ENCODE measurements around the gene EFNA5. TPM values are rescaled to one million over a fixed set of nuclear protein-coding genes. Genes with fewer than 3 reads are reported as not detected.

The EFNA5 gene
- total RNA-seq, 1 experiment from 2014 or later: 0.22 TPM

- DNase-seq (ENCODE audit: low read depth, low spot score) (no peak), ATAC-seq (no peak)
- no peaks in the 10 kb centered on the region for H3K79me2 ChIP-seq (ENCODE audit: insufficient read depth, low read length)
- no peak overlapping the region for H3K4me2 ChIP-seq (ENCODE audit: low read length)
- RAD21 ChIA-PET (ENCODE audit: low non-redundant PET in 1 of 2, low total read pairs in 2 of 2, uncharacterized antibody in 2 of 2, unreplicated experiment in 2 of 2): no interaction called here
- H3K9me2 ChIP-seq (ENCODE audit: insufficient read depth): no peaks in the 10 kb centered on the region
- H2AFZ ChIP-seq (ENCODE audit: low read depth, low read length, poor library complexity, severe bottlenecking): no peak overlapping the region
- CTCF ChIA-PET: no interaction called here
- H3K27ac ChIP-seq (ENCODE audit: low read depth, low read length): no peak overlapping the region
- no TSS peak for BruUV-seq (replicated peaks)
- H3K4me1 ChIP-seq (ENCODE audit: control insufficient read depth in 1 of 2, insufficient read depth in 2 of 2, low read length in 2 of 2): no peaks in the 10 kb centered on the region
- no peak overlapping the region for H3K9ac ChIP-seq (ENCODE audit: low read length)
- intact Hi-C loops (cut with micrococcal nuclease): no loop called here
- H3K27me3 ChIP-seq (ENCODE audit: insufficient read depth, low read length): no peaks in the 10 kb centered on the region
- no peak for TF ChIP-seq MAX (IDR thresholded peaks at IDR 0.05)
- no peak for TF ChIP-seq ZFX (IDR thresholded peaks at IDR 0.05)
- TF ChIP-seq CTCF (IDR thresholded peaks at IDR 0.05 in 2 of 3, conservative IDR thresholded peaks at IDR 0.05 in 1 of 3; ENCODE audit: borderline replicate concordance in 1 of 3, insufficient read depth in 1 of 3, low read depth in 2 of 3, low read length in 2 of 3): no peak
- TF ChIP-seq SIN3A (IDR thresholded peaks at IDR 0.05; ENCODE audit: low read depth): no peak
- TF ChIP-seq CBX3 (IDR thresholded peaks at IDR 0.05; ENCODE audit: low read depth): no peak
- TF ChIP-seq YY1 (IDR thresholded peaks at IDR 0.05; ENCODE audit: extremely low read depth, insufficient replicate concordance, low read depth, low read length): no peak
- TF ChIP-seq REST (IDR thresholded peaks at IDR 0.05; ENCODE audit: low read depth): no peak
- no peak for TF ChIP-seq POLR2AphosphoS5 (IDR thresholded peaks at IDR 0.05; ENCODE audit: low read depth, low read length)
- no peak for TF ChIP-seq SP1 (IDR thresholded peaks at IDR 0.05; ENCODE audit: low read depth)
- no peak for TF ChIP-seq EZH2phosphoT487 (IDR thresholded peaks at IDR 0.05; ENCODE audit: borderline replicate concordance)
- no peak for TF ChIP-seq SRF (IDR thresholded peaks at IDR 0.05; ENCODE audit: low read depth)
- TF ChIP-seq FOSL1 (IDR thresholded peaks at IDR 0.05; ENCODE audit: low read depth): no peak
- no peak for TF ChIP-seq ZBTB33 (IDR thresholded peaks at IDR 0.05; ENCODE audit: extremely low read depth, insufficient replicate concordance, low read length)
- no peak for TF ChIP-seq TCF7L2 (IDR thresholded peaks at IDR 0.05; ENCODE audit: borderline replicate concordance, extremely low read depth, insufficient read depth, insufficient read length)
- no peak for TF ChIP-seq POLR2A (IDR thresholded peaks at IDR 0.05; ENCODE audit: borderline replicate concordance, extremely low read depth, insufficient read depth, insufficient read length)
- TF ChIP-seq CEBPB (IDR thresholded peaks at IDR 0.05; ENCODE audit: low read depth): no peak
- TF ChIP-seq ATF3 (IDR thresholded peaks at IDR 0.05): no peak
- no peaks in the 10 kb centered on the region for H4K20me1 ChIP-seq (ENCODE audit: insufficient read depth)
- no peaks in the 10 kb centered on the region for H3K36me3 ChIP-seq (ENCODE audit: control insufficient read depth in 1 of 2, insufficient read depth in 2 of 2, low read length in 2 of 2)
- POLR2A ChIA-PET: no interaction called here
- H3K9me3 ChIP-seq (ENCODE audit: control insufficient read depth in 1 of 2, insufficient read depth in 1 of 2, low read depth in 1 of 2, low read length in 2 of 2): no peaks in the 10 kb centered on the region
- H3K4me3 ChIP-seq (replicated peaks in 1 of 2; ENCODE audit: low read depth in 1 of 2, low read length in 2 of 2): no peak overlapping the region
Observed at GRCh38 chr5:107712359-107712870, 41.7 kb upstream of the EFNA5 start.
